ENCODE results near the gene MAP2K1.

DNA sequence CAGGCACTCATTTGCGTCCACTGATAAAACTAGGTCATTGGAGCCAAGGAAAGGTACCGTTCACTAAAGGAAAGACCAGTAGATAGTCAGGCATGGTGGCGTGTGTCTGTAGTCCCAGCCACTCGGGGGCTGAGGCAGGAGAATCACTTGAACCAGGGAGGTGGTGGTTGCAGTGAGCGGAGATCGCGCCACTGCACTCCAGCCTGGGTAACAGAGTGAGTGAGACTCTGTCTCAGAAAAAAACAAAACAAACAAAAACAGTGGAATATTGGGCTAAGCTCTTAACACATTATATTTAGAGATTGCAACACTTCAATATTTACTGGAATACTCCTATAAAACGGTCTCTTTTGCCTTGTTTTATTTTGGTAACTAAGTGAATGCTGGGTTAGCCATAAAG lies 17.4 kb downstream of the MAP2K1 start:
- TF ChIP-seq, protein P1, sequence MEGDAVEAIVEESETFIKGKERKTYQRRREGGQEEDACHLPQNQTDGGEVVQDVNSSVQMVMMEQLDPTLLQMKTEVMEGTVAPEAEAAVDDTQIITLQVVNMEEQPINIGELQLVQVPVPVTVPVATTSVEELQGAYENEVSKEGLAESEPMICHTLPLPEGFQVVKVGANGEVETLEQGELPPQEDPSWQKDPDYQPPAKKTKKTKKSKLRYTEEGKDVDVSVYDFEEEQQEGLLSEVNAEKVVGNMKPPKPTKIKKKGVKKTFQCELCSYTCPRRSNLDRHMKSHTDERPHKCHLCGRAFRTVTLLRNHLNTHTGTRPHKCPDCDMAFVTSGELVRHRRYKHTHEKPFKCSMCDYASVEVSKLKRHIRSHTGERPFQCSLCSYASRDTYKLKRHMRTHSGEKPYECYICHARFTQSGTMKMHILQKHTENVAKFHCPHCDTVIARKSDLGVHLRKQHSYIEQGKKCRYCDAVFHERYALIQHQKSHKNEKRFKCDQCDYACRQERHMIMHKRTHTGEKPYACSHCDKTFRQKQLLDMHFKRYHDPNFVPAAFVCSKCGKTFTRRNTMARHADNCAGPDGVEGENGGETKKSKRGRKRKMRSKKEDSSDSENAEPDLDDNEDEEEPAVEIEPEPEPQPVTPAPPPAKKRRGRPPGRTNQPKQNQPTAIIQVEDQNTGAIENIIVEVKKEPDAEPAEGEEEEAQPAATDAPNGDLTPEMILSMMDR (IDR thresholded peaks at IDR 0.05; ENCODE audit: low read depth, low read length, missing input control) = no peak
- no peak for TF ChIP-seq GABPA (IDR thresholded peaks at IDR 0.05 in 1 of 2, conservative IDR thresholded peaks at IDR 0.05 in 1 of 2)
- no peak for TF ChIP-seq REST (IDR thresholded peaks at IDR 0.05)
- no peak for TF ChIP-seq YY1 (IDR thresholded peaks at IDR 0.05)
- peak in 1 of 2 donors; percentile 37 for TF ChIP-seq RXRA (IDR thresholded peaks at IDR 0.05)
- TF ChIP-seq ATF3 (IDR thresholded peaks at IDR 0.05) = no peak
- TF ChIP-seq RAD21 (IDR thresholded peaks at IDR 0.05) = peak; percentile 16 to 25
- no peak for TF ChIP-seq MAX (IDR thresholded peaks at IDR 0.05)

Data from liver (tissue), 3 donors.